ENCODE results near the gene TIGD2. TPM values are rescaled to one million over a fixed set of nuclear protein-coding genes. Genes with fewer than 3 reads are reported as not detected.

TIGD2 gene
- total and polyA plus RNA-seq, 2 donors from 2014 or later, result 5.1 to 9.1 TPM

DNA sequence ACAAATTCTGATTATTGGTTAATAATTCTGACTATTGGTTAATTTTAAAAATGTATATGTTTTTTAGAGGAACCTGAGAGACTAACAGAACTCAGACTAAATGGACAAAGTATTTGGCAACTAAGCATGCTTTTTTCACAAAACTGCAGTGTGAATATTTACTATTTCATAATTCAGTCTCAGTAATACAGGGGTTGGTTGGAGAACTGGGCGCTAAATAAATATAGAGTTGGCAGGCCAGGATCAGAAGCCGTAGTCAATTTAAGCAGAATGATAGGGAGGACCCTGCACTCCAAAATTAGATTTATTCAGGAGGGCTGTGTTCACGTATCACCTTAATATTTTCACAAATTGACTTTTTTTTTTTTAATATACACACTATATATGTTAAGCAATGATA lies 5.8 kb downstream of the TIGD2 start:
- H3K27ac ChIP-seq (ENCODE audit: low read depth in 2 of 2, low read length in 2 of 2), result no peak overlapping the region
- FAIRE-seq (no peak), DNase-seq (no peak)
- peaks cover 0 to 2% (median 0%) of the 10 kb centered on the region in 3 donors for H3K4me1 ChIP-seq (ENCODE audit: control insufficient read depth in 2 of 3, insufficient read depth in 2 of 3, low read depth in 1 of 3, low read length in 3 of 3)
- H3K9ac ChIP-seq (ENCODE audit: low read length in 3 of 3), result no peak overlapping the region
- no peaks in the 10 kb centered on the region for H3K27me3 ChIP-seq (ENCODE audit: control insufficient read depth, insufficient read depth, low read length)
- no peak overlapping the region for H3K4me3 ChIP-seq (ENCODE audit: low read length in 3 of 3)
- no peaks in the 10 kb centered on the region for H3K36me3 ChIP-seq (ENCODE audit: control insufficient read depth in 2 of 3, insufficient read depth in 3 of 3, low read length in 3 of 3)
- no peaks in the 10 kb centered on the region for H3K9me3 ChIP-seq (ENCODE audit: control insufficient read depth in 2 of 3, insufficient read depth in 1 of 3, low read length in 3 of 3)
- TF ChIP-seq, protein P1, sequence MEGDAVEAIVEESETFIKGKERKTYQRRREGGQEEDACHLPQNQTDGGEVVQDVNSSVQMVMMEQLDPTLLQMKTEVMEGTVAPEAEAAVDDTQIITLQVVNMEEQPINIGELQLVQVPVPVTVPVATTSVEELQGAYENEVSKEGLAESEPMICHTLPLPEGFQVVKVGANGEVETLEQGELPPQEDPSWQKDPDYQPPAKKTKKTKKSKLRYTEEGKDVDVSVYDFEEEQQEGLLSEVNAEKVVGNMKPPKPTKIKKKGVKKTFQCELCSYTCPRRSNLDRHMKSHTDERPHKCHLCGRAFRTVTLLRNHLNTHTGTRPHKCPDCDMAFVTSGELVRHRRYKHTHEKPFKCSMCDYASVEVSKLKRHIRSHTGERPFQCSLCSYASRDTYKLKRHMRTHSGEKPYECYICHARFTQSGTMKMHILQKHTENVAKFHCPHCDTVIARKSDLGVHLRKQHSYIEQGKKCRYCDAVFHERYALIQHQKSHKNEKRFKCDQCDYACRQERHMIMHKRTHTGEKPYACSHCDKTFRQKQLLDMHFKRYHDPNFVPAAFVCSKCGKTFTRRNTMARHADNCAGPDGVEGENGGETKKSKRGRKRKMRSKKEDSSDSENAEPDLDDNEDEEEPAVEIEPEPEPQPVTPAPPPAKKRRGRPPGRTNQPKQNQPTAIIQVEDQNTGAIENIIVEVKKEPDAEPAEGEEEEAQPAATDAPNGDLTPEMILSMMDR (IDR thresholded peaks at IDR 0.05; ENCODE audit: borderline replicate concordance, extremely low read depth, insufficient read depth), result no peak
- intact Hi-C loops (cut with DNase I), result no loop called here

DNA sequence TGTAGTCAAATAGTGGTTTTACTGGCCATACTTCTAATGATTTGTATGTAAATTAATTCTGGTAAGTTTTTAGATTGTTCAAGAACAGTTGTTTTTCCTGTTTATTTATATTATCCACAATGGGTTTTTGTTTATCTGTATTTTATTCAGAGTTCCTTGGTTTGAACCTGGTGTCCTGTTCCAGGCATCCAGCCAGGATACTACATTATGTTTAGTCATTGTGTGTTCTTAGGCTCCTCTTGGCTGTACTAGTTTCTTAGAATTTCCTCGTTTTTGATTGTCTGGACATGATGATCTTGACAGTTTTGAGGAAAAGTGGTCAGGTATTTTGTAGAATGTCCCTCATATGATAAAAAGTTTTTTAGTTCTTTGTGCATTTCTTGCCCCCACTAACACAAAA lies 7.8 kb downstream of the TIGD2 start:
- H3K27me3 ChIP-seq (ENCODE audit: control insufficient read depth, insufficient read depth, low read length), result no peaks in the 10 kb centered on the region
- no peak overlapping the region for H3K4me3 ChIP-seq (ENCODE audit: low read length in 3 of 3)
- TF ChIP-seq, protein P1 (IDR thresholded peaks at IDR 0.05; ENCODE audit: borderline replicate concordance, extremely low read depth, insufficient read depth), result no peak
- no peaks in the 10 kb centered on the region for H3K9me3 ChIP-seq (ENCODE audit: control insufficient read depth in 2 of 3, insufficient read depth in 1 of 3, low read length in 3 of 3)
- peaks cover 0 to 4% (median 0%) of the 10 kb centered on the region in 3 donors for H3K4me1 ChIP-seq (ENCODE audit: control insufficient read depth in 2 of 3, insufficient read depth in 2 of 3, low read depth in 1 of 3, low read length in 3 of 3)
- no peaks in the 10 kb centered on the region for H3K36me3 ChIP-seq (ENCODE audit: control insufficient read depth in 2 of 3, insufficient read depth in 3 of 3, low read length in 3 of 3)
- no peak overlapping the region for H3K9ac ChIP-seq (ENCODE audit: low read length in 3 of 3)
- H3K27ac ChIP-seq (ENCODE audit: low read depth in 2 of 2, low read length in 2 of 2), result no peak overlapping the region
- intact Hi-C loops (cut with DNase I), result no loop called here
- FAIRE-seq (no peak), DNase-seq (no peak)

DNA sequence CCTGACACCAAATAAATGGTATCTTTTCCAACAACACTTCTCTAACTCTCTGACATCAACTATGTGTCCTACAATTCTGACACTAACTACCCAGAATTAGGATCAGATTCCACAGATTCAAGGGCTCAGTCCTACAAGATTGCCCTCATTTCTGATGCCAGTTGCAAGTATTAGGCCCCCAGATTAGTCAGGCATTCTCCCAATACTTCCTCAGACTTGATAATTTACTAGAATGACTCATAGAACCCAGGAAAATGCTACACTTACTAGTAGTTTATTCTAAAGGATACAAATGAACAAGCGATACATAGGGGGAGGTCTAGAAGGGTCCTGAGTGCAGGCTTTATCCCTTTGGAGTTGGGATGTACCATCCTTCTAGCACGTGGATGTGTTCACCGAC lies 8.5 kb downstream of the TIGD2 start:
- no peaks in the 10 kb centered on the region for H3K36me3 ChIP-seq (ENCODE audit: control insufficient read depth in 2 of 3, insufficient read depth in 3 of 3, low read length in 3 of 3)
- FAIRE-seq (no peak), DNase-seq (no peak)
- H3K27ac ChIP-seq (ENCODE audit: low read depth in 2 of 2, low read length in 2 of 2), result no peak overlapping the region
- no peaks in the 10 kb centered on the region for H3K9me3 ChIP-seq (ENCODE audit: control insufficient read depth in 2 of 3, insufficient read depth in 1 of 3, low read length in 3 of 3)
- H3K4me3 ChIP-seq (ENCODE audit: low read length in 3 of 3), result no peak overlapping the region
- no peak overlapping the region for H3K9ac ChIP-seq (ENCODE audit: low read length in 3 of 3)
- no peaks in the 10 kb centered on the region for H3K27me3 ChIP-seq (ENCODE audit: control insufficient read depth, insufficient read depth, low read length)
- intact Hi-C loops (cut with DNase I), result no loop called here
- H3K4me1 ChIP-seq (ENCODE audit: control insufficient read depth in 2 of 3, insufficient read depth in 2 of 3, low read depth in 1 of 3, low read length in 3 of 3), result peaks cover 0 to 10% (median 3%) of the 10 kb centered on the region in 3 donors
- TF ChIP-seq, protein P1 (IDR thresholded peaks at IDR 0.05; ENCODE audit: borderline replicate concordance, extremely low read depth, insufficient read depth), result no peak
